Embryonic facial prominence (tissue), 1 donor: ENCODE measurements around the gene CNDP2.
"Not testable (repeated sequence)": the region's sequence is repeated elsewhere in the genome, so short reads cannot be mapped to it uniquely, and the experiment has no call there.

Source experiments
- DNase-seq: peaks from one replicate; pipeline ENCODE4 v3.0.0-alpha.2; 2016; ENCODE audit errors: extremely low spot score

CNDP2 gene

DNA sequence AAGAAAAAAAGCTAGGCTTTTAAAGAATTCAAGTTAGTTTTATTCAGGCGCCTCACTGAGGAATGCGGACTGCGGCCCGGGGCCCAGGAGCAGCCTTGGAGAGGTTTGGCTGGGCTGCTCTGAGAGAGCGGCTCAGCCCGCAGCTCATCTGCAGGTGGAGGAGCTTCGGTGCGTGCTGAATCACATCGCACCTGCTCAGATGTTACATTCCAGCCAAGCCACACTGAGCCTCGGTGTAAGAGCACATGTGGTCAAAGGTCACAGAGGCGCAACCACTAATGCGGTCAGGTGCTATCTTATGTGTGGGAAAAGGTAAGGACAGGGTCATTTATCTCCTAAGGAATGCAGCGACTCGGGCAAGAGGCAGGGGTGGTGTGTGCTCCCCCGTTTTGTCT, 21.1 kb downstream of the CNDP2 start:
- no peak for DNase-seq

DNA sequence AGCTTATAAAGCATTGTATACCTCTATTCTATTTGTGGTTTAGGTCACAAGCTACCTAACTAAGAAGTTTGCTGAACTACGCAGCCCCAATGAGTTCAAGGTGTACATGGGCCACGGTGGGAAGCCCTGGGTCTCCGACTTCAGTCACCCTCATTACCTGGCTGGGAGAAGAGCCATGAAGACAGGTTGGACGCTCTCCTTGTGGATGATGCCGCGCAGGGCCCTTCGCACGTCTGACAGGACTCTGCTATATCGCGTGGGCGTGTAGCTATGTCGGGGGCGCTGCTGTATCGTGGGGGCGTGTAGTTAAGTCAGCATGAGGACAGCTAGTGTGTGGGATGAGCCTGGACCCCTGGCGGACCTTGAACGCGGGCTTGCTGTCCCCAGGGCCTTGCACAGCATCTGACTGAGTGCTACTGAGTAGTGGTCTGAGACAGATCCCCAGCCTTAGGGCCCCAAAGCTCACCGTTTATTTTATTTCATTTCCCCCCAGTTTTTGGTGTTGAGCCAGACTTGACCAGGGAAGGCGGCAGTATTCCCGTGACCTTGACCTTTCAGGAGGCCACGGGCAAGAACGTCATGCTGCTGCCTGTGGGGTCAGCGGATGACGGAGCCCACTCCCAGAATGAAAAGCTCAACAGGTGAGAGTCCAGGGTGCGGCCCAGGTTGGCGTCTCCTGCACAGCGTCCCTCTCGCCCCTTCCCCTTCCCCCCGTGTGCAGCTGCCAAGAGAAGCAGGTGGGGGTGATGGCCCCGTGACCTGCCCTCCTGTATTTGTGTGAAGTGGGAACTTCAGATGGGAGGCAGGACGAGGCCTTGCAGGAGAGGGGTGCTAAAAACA, 22.5 kb downstream of the CNDP2 start:
- no peak for DNase-seq

DNA sequence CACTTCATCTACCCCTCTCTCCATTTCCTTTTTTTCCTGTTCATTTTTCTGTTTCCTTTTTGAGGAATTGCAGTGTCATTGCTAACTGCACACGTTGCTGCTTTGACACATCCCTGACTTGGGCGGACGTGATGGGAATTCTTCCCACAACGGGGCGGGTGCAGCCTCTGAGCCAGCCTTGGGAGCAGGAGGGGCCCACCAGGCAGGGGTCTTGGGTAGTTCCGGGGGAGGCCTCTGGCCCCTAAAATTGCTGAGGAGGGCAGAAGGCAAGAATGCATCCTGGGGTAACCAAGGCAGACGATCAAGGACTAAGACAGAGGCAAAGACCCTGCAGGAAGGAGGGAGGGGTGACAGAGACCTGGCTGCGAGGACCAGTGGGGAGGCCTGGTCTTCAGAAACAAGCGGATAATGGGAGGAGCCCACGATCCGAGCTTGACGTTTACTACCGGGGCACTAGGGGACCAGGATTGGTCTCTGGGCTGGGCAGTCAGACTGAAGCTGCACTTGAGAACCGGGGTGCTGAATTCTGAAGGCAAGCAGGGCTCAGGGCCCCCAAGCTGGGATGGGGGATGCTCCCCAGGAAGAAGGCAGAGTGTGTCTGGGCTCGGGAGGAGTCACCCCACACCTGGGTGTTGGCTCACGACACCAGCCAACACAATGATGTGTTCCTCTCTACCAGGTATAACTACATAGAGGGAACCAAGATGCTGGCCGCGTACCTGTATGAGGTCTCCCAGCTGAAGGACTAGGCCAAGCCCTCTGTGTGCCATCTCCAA, 23.3 kb downstream of the CNDP2 start:
- no peak for DNase-seq

DNA sequence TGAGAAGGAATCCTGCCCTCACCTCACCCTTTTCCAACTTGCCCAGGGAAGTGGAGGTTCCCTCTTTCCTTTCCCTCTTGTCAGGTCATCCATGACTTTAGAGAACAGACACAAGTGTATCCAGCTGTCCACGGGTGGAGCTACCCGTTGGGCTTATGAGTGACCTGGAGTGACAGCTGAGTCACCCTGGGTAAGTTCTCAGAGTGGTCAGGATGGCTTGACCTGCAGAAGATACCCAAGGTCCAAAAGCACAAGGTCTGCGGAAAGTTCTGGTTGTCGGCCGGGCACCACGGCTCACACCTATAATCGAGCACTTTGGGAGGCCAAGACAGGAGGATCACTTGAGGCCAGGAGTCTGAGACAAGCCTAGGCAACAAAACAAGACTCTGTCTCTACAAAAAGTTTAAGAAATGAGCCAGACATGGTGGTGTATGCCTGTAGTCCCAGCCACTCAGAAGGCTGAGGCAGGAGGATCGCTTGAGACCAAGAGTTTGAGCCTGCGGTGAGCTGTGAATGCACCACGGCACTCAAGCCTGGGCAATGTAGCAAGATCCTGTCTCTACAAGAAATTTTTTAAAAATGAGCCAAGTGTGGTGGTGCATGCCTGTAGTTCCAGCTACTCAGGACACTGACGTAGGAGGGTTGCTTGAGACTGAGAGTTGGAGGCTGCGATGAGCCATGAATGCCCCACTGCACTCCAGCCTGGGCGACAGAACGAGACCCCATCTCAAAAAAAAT, 24.1 kb downstream of the CNDP2 start:
- no peak for DNase-seq

DNA sequence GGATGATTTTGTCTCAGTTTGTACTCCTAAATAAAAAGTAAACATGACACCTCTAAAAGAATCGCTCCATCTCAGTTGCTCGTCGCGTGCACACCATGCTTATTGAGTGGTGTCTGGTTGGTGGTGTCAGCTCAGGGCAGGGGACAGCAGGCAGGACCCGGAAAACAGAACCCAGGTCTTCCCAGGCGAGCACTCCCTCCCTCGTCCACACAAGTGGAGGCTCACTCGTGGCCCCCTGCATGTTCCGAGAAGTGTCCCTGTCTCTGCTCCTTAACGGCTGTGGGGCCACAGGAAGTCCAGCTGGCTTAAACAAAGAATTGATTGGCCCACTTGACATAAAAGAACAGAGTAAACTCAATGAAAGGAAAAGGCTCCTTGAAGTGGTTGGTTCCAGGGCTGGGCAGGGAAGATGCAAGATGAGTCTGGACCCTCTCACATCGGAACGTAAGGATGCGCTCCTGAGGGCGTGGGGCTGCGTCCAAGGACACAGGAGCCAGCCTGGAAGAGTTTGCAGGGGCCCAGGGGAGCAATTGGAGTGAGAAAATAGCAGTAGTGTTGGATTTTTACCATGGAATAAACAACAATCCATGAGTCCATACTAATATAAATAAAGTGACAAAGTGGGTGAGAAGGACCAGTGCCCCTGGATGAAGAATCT, 25.0 kb downstream of the CNDP2 start:
- DNase-seq, result no peak

DNA sequence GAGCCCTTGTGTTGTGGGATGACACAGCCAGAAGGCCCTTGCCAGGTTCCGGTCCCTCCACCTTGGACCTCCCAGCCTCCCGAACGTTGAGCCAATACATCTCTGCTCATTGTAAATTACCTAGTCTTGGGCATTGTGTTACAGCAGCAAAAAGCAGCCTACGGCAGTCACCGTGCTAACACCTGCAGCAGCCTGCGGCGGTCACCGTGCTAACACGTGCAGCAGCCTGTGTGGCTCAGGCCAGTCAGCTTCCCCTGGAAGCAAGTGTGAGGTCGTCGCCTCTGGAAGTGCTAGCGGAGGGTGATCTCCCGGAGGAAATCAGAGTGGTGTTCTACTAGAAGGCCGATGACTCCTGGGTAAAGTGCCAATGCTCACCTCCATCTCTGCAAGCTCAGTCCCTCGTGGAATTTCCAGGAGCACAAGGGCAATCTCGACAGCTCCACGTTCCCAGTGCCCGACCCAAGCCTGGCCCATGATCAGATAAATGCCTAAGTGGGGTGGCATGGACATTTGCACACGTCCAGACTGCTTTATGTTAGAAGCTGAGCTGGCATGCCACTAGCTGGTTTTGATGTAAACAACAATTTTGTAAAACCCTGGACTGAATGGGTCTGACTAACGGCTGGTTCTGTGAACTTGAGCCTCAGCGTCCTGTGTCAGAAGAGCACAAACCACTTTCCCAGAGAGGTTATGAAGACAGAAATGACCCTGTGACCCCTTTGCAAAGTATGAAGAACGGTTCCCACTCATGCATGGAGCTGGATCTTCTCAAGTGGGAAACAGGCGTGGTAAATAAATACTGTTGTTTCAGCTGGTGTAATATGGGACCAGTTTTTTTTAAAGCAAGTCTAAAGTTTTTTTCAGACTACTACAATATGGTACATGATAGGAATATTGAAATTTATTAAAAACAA, 26.7 kb downstream of the CNDP2 start:
- DNase-seq, result no peak

DNA sequence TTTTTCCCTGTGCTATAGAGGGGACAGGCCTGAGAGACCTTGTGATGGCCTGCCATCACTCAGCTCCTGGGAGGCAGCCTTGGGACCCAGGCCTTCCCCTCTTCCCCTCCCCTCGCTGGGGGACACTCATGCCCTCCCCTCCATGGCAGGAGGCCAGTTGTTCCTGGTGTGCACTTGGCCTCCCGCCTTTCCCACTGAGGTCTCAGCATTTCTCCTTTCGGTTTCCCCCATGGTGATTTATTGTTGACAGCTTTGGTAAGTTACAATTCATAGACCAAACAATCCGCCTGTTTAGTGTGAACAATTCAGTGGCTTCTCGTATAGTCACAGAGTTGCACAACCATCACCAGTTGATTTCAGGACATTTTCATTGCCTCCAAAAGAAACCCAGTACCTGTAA, 27.9 kb downstream of the CNDP2 start:
- no peak for DNase-seq

DNA sequence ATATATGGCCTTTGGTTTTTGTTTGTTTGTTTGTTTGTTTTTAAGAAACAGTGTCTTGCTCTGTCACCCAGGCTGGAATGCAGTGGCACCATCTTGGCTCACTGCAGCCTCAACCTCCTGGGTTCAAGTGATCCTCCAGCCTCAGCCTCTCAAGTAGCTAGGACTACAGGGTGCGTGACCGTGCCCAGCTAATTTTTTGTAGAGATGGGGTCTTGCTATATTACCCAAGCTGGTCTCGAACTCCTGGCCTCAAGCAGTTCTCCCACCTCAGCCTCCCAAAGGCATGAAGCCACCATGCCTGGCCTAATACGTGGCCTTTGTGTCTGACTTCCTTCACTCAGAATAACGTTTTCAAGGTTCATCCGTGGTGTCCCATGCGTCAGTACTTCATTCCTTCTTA, 28.8 kb downstream of the CNDP2 start:
- not testable (repeated sequence) for DNase-seq

DNA sequence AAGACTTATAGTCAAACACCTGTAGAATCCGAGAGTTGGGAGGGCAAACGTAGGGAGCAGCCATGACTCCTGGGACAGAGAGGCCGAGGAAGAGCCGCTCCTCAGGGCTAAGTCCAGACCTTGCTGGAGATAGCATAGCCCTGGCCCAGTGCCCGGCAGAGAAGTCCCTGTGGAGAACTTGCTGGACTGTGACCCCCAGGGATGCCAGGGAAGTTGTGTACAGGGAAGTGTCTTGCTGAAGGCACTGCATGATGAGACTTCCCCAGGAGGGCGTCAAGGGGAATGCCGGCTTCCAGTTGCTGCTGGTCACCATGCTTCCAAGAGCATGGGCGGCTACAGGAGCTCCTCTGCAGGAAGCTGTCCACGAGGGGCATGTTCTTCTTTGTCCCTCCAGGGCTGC, 29.6 kb downstream of the CNDP2 start:
- DNase-seq, result no peak

DNA sequence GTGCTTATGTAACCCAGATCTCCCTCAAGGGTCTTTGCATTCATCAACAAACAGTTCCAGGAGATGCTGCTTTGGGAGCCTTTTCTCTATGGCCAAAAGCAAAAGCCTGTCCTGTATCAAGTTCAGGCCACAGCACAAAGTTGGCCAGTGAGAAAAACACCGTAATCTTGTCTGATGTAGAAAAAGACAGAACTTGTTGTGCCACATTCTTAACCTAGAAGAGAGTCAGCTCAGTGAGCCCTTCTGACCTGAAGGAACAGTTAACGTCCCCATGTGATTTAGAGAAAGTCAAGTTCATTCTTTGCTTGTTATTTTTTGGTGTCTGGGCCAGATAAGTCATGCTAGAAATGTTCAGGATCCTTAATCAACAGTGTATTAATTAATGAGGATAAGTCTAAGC, 30.3 kb downstream of the CNDP2 start:
- DNase-seq, result no peak

DNA sequence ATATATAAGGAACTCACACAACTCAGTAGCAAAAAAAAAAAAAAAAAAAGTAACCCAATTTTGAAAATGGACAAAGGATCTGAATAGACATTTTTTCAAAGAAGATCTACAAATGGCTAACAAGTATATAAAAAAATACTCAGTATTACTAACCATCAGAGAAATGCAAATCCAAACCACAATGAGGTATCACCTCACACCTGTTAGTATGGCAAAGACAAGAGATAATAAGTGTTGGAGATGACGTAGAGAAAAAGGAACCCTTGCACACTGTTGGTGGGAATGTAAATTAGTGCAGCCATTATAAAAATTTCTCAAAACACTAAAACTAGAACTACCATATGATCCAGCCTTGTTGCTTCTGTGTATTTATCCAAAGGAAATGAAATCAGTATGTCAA, 32.3 kb downstream of the CNDP2 start:
- no peak for DNase-seq

DNA sequence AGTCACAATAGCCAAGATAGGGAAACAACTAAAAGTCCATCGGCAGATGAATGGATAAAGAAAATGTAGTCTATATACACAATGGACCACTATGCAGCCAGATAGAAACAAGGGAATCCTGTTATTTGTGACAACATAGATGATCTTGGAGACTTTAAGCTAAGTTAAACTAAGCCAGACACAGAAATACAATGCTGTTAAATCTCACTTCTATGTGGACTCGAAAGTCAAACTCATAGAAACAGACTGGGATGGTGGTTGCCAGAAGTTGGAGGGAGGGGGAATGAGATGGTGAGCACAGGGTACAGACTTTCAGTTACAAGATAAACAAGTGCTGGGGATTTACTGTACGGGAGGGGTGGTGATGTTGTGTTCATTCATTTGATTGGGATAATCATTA, 32.8 kb downstream of the CNDP2 start:
- no peak for DNase-seq

DNA sequence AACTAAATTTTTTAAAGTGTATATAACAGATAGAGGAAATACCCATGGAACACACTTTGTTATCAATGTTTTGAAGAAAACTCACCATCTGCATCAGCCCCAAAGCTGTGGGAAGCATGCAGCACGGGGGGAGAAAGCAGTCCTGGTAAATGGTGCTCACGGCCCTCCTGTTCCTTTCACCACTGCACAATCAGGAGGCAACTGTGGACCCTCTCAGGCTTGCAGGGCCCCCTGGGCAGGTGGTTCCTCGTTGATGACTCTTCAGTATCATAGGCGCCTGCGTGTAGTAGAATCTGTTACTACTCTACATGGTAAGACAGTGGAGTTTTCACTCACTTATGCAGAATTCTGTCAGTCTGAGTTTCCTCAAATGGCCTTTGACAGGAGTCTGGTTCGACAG, 33.2 kb downstream of the CNDP2 start:
- no peak for DNase-seq

DNA sequence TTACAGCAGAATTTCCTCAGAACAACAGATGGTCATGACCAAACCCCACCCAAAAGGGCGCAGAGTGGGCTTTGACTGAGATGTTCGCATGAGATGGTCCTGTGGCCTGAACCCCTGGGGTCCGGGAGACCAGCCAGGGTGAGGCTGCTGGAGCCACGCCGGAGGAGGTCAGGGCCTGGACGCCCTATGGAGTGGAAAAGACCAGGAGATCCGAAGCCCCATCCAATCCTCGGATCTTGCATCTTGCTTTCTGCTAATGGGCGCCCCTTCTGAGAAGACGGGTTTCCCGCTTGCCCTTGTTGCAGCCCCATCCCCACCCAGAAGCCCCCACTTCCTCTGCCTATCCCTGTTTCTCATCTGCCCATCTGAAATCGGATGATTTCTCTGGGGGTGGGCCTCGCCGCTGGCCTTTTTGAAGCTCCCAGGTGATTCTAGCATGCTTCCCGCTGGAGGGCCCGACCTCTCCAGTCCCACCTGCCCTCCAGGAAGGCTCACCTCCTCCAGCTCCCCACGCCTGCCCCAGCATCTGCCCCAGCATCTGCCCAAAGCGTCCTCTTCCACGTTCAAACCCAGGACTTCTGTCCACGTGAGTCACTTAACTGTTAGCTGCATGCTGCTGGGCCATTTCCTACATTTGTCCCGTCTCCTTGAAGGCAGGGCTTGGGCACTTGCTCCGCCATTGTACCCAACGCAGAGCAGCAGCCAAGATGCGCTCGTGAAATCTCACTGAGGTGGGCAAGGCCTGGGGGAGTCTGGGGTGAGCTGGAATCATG, 33.8 kb downstream of the CNDP2 start:
- DNase-seq, result no peak

DNA sequence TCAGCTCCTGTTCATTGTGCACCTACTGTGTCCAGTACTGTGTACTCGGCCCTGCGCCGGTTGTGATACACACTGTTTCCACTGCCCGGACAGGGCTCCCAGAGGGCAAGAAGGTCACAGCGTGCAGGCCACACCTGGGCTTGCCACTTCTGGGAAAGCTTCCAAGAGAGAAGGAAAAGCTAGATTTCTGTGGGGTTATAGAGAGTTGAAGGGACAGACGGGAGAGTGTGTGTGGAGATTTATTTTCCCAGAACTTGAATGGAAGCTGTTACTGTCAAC, 34.4 kb downstream of the CNDP2 start:
- no peak for DNase-seq

DNA sequence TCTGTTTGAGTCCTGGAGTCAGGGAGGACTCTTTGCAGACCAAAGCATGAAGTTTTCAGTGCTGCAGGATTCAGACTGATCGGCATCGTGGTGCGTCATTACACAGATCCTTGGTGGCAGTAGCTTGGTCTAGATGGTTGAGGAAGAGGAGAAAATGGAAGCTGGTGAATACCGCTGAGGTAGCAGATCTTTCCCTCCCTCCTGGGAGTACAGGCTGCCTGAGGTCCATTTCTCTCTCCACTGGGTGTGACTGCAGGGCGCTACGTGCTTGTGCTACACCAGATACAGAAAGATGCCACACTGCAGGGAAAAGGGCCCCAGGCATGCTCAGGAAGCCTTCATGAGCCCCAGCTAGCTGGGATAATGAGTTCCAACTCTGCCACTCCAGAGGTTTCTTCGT, 34.9 kb downstream of the CNDP2 start:
- no peak for DNase-seq

DNA sequence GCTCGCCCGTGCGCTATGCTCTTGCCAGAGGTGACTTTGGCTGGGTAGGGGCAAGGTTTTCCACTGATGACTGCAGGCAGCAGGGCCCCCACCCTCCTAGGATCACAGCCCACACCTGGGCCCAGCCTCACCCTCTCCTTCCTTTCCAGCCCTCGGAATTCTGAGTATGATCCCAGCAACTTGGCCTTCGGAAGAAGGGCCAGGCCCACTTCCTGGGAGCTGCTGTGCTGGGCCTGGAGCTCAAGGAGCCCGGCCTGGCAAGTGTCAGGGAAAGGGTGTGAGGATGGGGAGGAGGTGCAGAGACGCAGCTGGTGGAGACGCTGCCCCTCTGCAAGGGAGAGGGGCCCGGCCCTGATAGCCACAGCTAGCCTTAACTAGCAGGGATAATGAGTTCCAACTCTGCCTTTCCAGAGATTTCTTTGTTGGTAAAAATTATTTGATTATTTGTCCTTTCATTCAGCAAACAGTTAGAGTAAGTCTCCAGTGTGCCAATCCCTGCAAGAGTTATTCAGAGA, 36.4 kb downstream of the CNDP2 start:
- DNase-seq, result no peak

DNA sequence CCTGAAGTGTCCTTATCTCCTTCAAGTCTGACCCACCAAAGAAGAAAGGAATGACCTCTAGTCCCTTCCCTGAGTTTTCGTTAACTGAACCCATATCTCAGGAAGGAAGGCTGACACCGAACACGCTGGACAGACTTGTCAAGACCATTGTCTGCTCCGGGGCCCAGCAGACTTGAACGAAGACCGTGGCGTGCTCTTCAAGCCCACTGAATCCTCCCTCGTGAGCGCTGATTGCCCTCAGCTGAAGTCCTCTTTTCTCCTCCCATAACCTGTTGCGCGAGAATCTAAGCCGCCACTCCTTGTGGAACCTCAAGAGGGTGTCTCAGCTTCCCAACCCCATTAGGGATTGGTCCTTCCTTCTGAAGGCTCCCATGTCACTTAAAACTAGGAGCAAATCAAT, 37.5 kb downstream of the CNDP2 start:
- DNase-seq, result no peak

DNA sequence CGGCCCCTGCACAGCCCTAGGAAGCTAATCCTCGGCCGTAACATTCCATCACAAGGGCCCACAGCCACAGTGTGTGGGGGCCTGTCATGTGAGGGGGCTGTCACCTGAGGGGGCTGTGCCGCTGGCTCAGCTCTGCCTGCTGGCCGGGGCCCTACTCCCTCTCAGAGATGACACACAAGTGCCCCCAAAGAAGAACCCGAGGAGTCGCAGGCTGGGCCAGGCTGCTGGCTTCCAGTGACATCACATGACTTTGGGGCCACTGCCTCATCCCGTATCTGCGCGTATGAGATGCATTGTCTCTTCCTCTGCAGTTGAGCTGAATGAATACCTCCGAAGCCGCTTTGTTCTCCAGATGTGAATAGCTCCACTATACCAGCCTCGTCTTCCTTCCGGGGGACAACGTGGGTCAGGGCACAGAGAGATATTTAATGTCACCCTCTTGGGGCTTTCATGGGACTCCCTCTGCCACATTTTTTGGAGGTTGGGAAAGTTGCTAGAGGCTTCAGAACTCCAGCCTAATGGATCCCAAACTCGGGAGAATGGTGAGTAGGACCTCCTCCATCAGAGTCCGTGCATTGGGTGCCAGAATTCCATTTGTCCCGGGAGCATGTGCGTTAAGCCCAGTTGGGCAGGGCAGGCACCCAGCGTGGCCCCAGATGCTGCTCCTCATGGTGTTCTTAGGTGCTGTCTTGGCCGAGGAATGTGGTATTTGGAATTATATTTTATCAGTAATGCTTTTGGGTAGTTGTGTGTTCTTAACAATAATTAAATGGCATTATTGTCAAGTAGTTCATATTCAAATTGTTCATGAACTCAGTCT, 38.2 kb downstream of the CNDP2 start, which contains the start of gene CNDP1:
TSS of gene CNDP1 (plus strand) at position 351 of the 820 bp plus-strand sequence. CDS start at position 519, 168 bp downstream.
- no peak for DNase-seq
